Testis (tissue), 3 donors: ENCODE measurements around the gene PDLIM5. TPM values are rescaled to one million over a fixed set of nuclear protein-coding genes. Genes with fewer than 3 reads are reported as not detected.
"Not testable (repeated sequence)": the region's sequence is repeated elsewhere in the genome, so short reads cannot be mapped to it uniquely, and the experiment has no call there.

Source experiments
- DNase-seq: peaks from one replicate; pipeline ENCODE4 v3.0.0-alpha.2; 2019
- H3K27ac ChIP-seq, 2 donors: fragments of 200-600 bp; sonication (generic); one replicate each; pipeline ENCODE4 v1.5.1; 2019
- H3K27me3 ChIP-seq: fragments of 200-600 bp; sonication (generic); one replicate; pipeline ENCODE4 v1.5.1; 2019
- H3K36me3 ChIP-seq: fragments of 200-600 bp; sonication (generic); one replicate; pipeline ENCODE4 v1.5.1; 2017; ENCODE audit warnings: low read depth; ENCODE audit errors: missing control alignments
- H3K4me1 ChIP-seq: fragments of 200-600 bp; sonication (generic); one replicate; pipeline ENCODE4 v1.5.1; 2019
- H3K4me3 ChIP-seq, 2 donors: fragments of 200-600 bp; sonication (generic); one replicate each; pipeline ENCODE4 v1.5.1; 2017 to 2019
- H3K9me3 ChIP-seq: fragments of 200-600 bp; sonication (generic); one replicate; pipeline ENCODE4 v1.5.1; 2017
- CTCF ChIP-seq, 3 experiments: fragments of 450-650 bp in 2 of 3; fragments of 200-600 bp in 1 of 3; sonication (generic) in 1 of 3; IDR thresholded peaks; one replicate each; pipeline ENCODE4 v1.5.1; 2016 to 2019; ENCODE audit warnings: antibody characterized with exemption in 3 of 3, mild to moderate bottlenecking in 2 of 3, moderate library complexity in 1 of 3
- POLR2A ChIP-seq: fragments of 450-650 bp; IDR thresholded peaks from one replicate; pipeline ENCODE4 v1.6.1; 2017; ENCODE audit warnings: antibody characterized with exemption, mild to moderate bottlenecking, moderate library complexity
- WGBS, 2 donors: methylation state at CpG; one replicate each; pipeline ENCODE4 v1.1.5; 2018; 5-methylcytosine and 5-hydroxymethylcytosine counted together
- intact Hi-C: fragments of 100-400 bp; cut with DNase I; formaldehyde crosslinking; loops from one replicate; pipeline ENCODE4 v1.15.1; 2023; ENCODE audit warnings: low total_unique reads
- polyA plus RNA-seq: library from polyadenylated mRNA; stranded (reverse); fragments of 350-450 nt; fragmentation: Illumina TruSeq; extraction: RNeasy Lipid Tissue Mini Kit (QIAGEN cat#74804); gene quantifications from one replicate; pipeline ENCODE4 v1.2.3, GENCODE V29; 2014; ENCODE audit warnings: low read depth, low replicate concordance; ENCODE audit not compliant: insufficient read depth
- total RNA-seq, 2 donors: library from RNA; depleted of rRNA; stranded (reverse); fragments of >200 nt; gene quantifications; one replicate each; pipeline ENCODE4 v1.2.3, GENCODE V29; 2016

PDLIM5 gene
- total and polyA plus RNA-seq, 3 donors from 2014 or later, result 45.5 to 86.8 (median 86.1) TPM

GRCh38 chr4:94550851-94551250, 99.1 kb downstream of the PDLIM5 start:
- Histone ChIP-seq H3K36me3 (no peaks in the 10 kb centered on the region), H3K4me1 (peaks cover 13% of the 10 kb centered on the region), H3K9me3 (no peaks in the 10 kb centered on the region), H3K4me3 (no peak overlapping the region), H3K27me3 (no peaks in the 10 kb centered on the region), H3K27ac (no peak overlapping the region)
- TF ChIP-seq POLR2A (no peak), CTCF (IDR thresholded peaks at IDR 0.05) (no peak)
- no peak for DNase-seq
- WGBS, 2 donors, result 96 to 100% methylated on average over 1 of the region's 1 CpG
- intact Hi-C loops, result no loop called here

GRCh38 chr4:94551643-94552564, 100.2 kb downstream of the PDLIM5 start:
- H3K27ac ChIP-seq, result no peak overlapping the region
- TF ChIP-seq POLR2A (no peak), CTCF (IDR thresholded peaks at IDR 0.05) (no peak)
- DNase-seq, result no peak
- H3K9me3 ChIP-seq, result no peaks in the 10 kb centered on the region
- 89 to 97% methylated on average over 3 of the region's 3 CpGs for WGBS, 2 donors
- peaks cover 13% of the 10 kb centered on the region for H3K4me1 ChIP-seq
- no peaks in the 10 kb centered on the region for H3K36me3 ChIP-seq
- intact Hi-C loops, result no loop called here
- H3K4me3 ChIP-seq, result no peak overlapping the region
- no peaks in the 10 kb centered on the region for H3K27me3 ChIP-seq

GRCh38 chr4:94556047-94556446, 104.3 kb downstream of the PDLIM5 start:
- WGBS, 2 donors, result 97 to 98% methylated on average over 4 of the region's 4 CpGs
- H3K27me3 ChIP-seq, H3K27ac ChIP-seq, DNase-seq, H3K9me3 ChIP-seq, H3K4me1 ChIP-seq, intact Hi-C loops, H3K4me3 ChIP-seq, H3K36me3 ChIP-seq: not testable (repeated sequence)

GRCh38 chr4:94557632-94558031, 105.9 kb downstream of the PDLIM5 start:
- 82% methylated on average over 1 of the region's 1 CpG; no CpG with 5 or more reads in 1 of the 2 donors for WGBS, 2 donors
- H3K27me3 ChIP-seq, H3K4me3 ChIP-seq, DNase-seq, H3K9me3 ChIP-seq, H3K27ac ChIP-seq, intact Hi-C loops, H3K36me3 ChIP-seq: not testable (repeated sequence)
- H3K4me1 ChIP-seq, result peaks cover 23% of the 10 kb centered on the region

- Histone ChIP-seq H3K9me3 (no peaks in the 10 kb centered on the region), H3K4me1 (peaks cover 25% of the 10 kb centered on the region), H3K27me3 (no peaks in the 10 kb centered on the region), H3K36me3 (no peaks in the 10 kb centered on the region), H3K27ac (no peak overlapping the region), H3K4me3 (no peak overlapping the region)
- 83 to 98% methylated on average over 1 of the region's 1 CpG for WGBS, 2 donors
- intact Hi-C loops, result no loop called here
- DNase-seq, result no peak
- no peak for TF ChIP-seq CTCF (IDR thresholded peaks at IDR 0.05)
These were observed 106.7 kb downstream of the PDLIM5 start for GRCh38 chr4:94558392-94558904.
